OCI-LY7 (cell line): ENCODE data around the gene BTBD9. TPM values are rescaled to one million over a fixed set of nuclear protein-coding genes. Genes with fewer than 3 reads are reported as not detected.

ENCODE experiments used
- BruUV-seq: library from RNA; stranded (reverse); fragments of 400-500 nt; replicated peaks from 2 replicates; lab custom pipeline; 2021; lab: Mats Ljungman, UMichigan
- CTCF ChIA-PET: fragments of 300-600 bp; sonication (Branson Sonifier 250); formaldehyde crosslinking; loops from one replicate; lab custom pipeline; 2022; ENCODE audit warnings: antibody characterized with exemption; ENCODE audit not compliant: unreplicated experiment; lab: Charles Lee
- POLR2A ChIA-PET: fragments of 300-600 bp; sonication (Branson Sonifier 250); formaldehyde crosslinking; loops from one replicate; lab custom pipeline; 2022; ENCODE audit warnings: antibody characterized with exemption; lab: Charles Lee
- DNase-seq: peaks from one replicate; pipeline ENCODE4 v3.0.0-alpha.2; 2015; ENCODE audit warnings: low spot score
- H2AFZ ChIP-seq: fragments of 200-600 bp; sonication (generic), shearing (Covaris generic); 2 replicates; pipeline ENCODE4 v1.6.1; 2014; ENCODE audit warnings: mild to moderate bottlenecking, antibody characterized with exemption, low read length, moderate library complexity
- H3K27ac ChIP-seq: fragments of 200-600 bp; sonication (generic); 2 replicates; pipeline ENCODE4 v1.5.1; 2014; ENCODE audit warnings: mixed run types, low read depth, mild to moderate bottlenecking, moderate library complexity, low read length, inconsistent platforms; ENCODE audit not compliant: poor library complexity, severe bottlenecking
- H3K36me3 ChIP-seq: fragments of 200-600 bp; sonication (generic); 2 replicates; pipeline ENCODE4 v1.6.1; 2014; ENCODE audit warnings: mild to moderate bottlenecking, antibody characterized with exemption, low read length, moderate library complexity, mixed read lengths; ENCODE audit not compliant: insufficient read depth
- H3K4me1 ChIP-seq: fragments of 200-600 bp; sonication (generic); 2 replicates; pipeline ENCODE4 v1.5.1; 2014; ENCODE audit warnings: mild to moderate bottlenecking, low read length; ENCODE audit not compliant: insufficient read depth, poor library complexity, severe bottlenecking
- H3K4me2 ChIP-seq: fragments of 200-600 bp; sonication (generic); 2 replicates; pipeline ENCODE4 v1.6.1; 2014; ENCODE audit warnings: mild to moderate bottlenecking, low read length
- H3K4me3 ChIP-seq: fragments of 200-600 bp; sonication (generic); 2 replicates; pipeline ENCODE4 v1.5.1; 2014; ENCODE audit warnings: mild to moderate bottlenecking, low read depth, low read length; ENCODE audit not compliant: poor library complexity, severe bottlenecking
- H3K79me2 ChIP-seq: fragments of 200-600 bp; sonication (generic); 2 replicates; pipeline ENCODE4 v1.6.1; 2016; ENCODE audit warnings: low read depth, mild to moderate bottlenecking, low read length, moderate library complexity, mixed read lengths; ENCODE audit not compliant: insufficient read depth
- H3K9me2 ChIP-seq: fragments of 200-600 bp; sonication (generic); 2 replicates; pipeline ENCODE4 v1.6.1; 2016; ENCODE audit warnings: mild to moderate bottlenecking, low read length, mixed read lengths; ENCODE audit not compliant: insufficient read depth
- H3K9me3 ChIP-seq: fragments of 200-600 bp; sonication (generic); 2 replicates; pipeline ENCODE4 v1.6.1; 2014; ENCODE audit warnings: mild to moderate bottlenecking, mixed run types, low read length, mixed read lengths
- H4K20me1 ChIP-seq: fragments of 200-600 bp; sonication (generic); 2 replicates; pipeline ENCODE4 v1.6.1; 2014; ENCODE audit warnings: mild to moderate bottlenecking, antibody characterized with exemption, low read length, moderate library complexity, mixed read lengths; ENCODE audit not compliant: insufficient read depth
- EZH2phosphoT487 ChIP-seq: fragments of 200-600 bp; sonication (generic); IDR thresholded peaks from 2 replicates; pipeline ENCODE4 v1.6.1; 2018; ENCODE audit warnings: low read depth, borderline replicate concordance, mild to moderate bottlenecking, mixed run types, antibody characterized with exemption, low read length, moderate library complexity, mixed read lengths
- intact Hi-C: fragments of 100-400 bp; cut with micrococcal nuclease; formaldehyde crosslinking; loops from one replicate; pipeline ENCODE4 v1.10.0; 2022; ENCODE audit not compliant: unreplicated experiment
- total RNA-seq, 2 experiments: library from RNA; depleted of rRNA in 1 of 2; stranded (reverse); fragments of >200 nt in 1 of 2; shearing (Covaris generic) in 1 of 2; gene quantifications; 2 replicates each; pipeline ENCODE4 v1.2.3, GENCODE V29; 2014 to 2022
- TF ChIP-seq, protein P1 (sequence below): fragments of 200-600 bp; sonication (generic); conservative IDR thresholded peaks from 2 replicates; pipeline ENCODE4 v1.5.1; 2014; ENCODE audit warnings: mild to moderate bottlenecking, antibody characterized with exemption, low read length, moderate library complexity, mixed read lengths

BTBD9 gene
- total RNA-seq, 2 experiments from 2014 or later, result 5.9 to 7.3 TPM

DNA sequence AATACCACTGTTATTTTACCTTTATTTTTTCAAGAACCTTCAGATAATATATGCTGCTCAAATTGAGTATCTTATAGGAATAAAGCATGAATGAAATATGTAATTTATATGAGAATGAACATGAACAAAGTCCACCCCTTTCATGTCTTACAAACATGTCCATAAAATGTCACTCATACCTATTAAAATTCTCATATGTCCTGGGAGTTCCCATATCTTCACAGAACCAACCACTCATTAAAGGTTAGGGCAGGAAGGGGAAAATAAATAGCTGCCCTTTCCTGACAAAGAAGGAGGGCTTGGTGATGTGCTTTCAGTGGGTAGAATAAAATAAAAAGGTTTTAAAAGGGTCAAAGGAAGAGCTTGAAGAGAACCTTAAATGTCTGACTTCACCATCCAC lies 125.3 kb downstream of the BTBD9 start:
- H3K9me3 ChIP-seq, result no peaks in the 10 kb centered on the region
- ChIA-PET CTCF (no interaction called here), POLR2A (interaction anchor here (0.9 kb wide), 1 partner anchor 118 kb away, joined by 3 read pairs; no protein-coding TSS in a partner anchor)
- H3K4me1 ChIP-seq, result no peaks in the 10 kb centered on the region
- no peak overlapping the region for H3K4me3 ChIP-seq
- DNase-seq, result no peak
- no peak overlapping the region for H3K27ac ChIP-seq
- H2AFZ ChIP-seq, result no peak overlapping the region
- TF ChIP-seq EZH2phosphoT487, result no peak
- TF ChIP-seq, protein P1, sequence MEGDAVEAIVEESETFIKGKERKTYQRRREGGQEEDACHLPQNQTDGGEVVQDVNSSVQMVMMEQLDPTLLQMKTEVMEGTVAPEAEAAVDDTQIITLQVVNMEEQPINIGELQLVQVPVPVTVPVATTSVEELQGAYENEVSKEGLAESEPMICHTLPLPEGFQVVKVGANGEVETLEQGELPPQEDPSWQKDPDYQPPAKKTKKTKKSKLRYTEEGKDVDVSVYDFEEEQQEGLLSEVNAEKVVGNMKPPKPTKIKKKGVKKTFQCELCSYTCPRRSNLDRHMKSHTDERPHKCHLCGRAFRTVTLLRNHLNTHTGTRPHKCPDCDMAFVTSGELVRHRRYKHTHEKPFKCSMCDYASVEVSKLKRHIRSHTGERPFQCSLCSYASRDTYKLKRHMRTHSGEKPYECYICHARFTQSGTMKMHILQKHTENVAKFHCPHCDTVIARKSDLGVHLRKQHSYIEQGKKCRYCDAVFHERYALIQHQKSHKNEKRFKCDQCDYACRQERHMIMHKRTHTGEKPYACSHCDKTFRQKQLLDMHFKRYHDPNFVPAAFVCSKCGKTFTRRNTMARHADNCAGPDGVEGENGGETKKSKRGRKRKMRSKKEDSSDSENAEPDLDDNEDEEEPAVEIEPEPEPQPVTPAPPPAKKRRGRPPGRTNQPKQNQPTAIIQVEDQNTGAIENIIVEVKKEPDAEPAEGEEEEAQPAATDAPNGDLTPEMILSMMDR, result no peak
- no peaks in the 10 kb centered on the region for H3K36me3 ChIP-seq
- no peaks in the 10 kb centered on the region for H3K79me2 ChIP-seq
- no TSS peak for BruUV-seq
- H4K20me1 ChIP-seq, result no peaks in the 10 kb centered on the region; the same call in 1 of the 2 replicates
- H3K9me2 ChIP-seq, result no peaks in the 10 kb centered on the region
- no peak overlapping the region for H3K4me2 ChIP-seq
- intact Hi-C loops, result no loop called here

DNA sequence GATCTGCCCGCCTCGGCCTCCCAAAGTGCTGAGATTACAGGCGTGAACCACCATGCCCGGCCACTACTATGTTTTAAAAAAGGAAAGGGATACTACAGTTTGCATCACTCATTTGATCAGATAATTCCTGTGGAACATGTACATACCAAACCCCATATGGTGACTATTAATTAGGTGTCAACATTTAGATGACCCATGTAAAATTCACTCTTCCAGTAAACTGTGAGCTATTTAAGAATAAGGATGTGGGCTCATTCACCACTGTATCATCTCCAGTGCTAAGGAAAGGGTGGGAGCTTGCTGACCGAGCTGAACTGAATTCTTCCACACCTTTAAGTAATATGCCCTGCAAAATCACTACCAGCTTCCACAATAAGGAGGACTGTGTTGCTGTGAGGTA lies 127.5 kb downstream of the BTBD9 start:
- intact Hi-C loops, result no loop called here
- ChIA-PET POLR2A (interaction anchor here (0.5 to 0.9 kb wide), 2 partner anchors 30 to 58 kb away, joined by 3 to 4 read pairs; no protein-coding TSS in a partner anchor), CTCF (no interaction called here)
- H3K9me2 ChIP-seq, result no peaks in the 10 kb centered on the region
- H3K4me2 ChIP-seq, result no peak overlapping the region
- H4K20me1 ChIP-seq, result no peaks in the 10 kb centered on the region; the same call in 1 of the 2 replicates
- no peak overlapping the region for H2AFZ ChIP-seq
- TF ChIP-seq EZH2phosphoT487, result no peak
- TF ChIP-seq, protein P1, result no peak
- BruUV-seq, result no TSS peak
- no peaks in the 10 kb centered on the region for H3K79me2 ChIP-seq
- H3K4me1 ChIP-seq, result no peaks in the 10 kb centered on the region
- H3K4me3 ChIP-seq, result no peak overlapping the region
- DNase-seq, result no peak
- no peaks in the 10 kb centered on the region for H3K9me3 ChIP-seq
- no peaks in the 10 kb centered on the region for H3K36me3 ChIP-seq
- no peak overlapping the region for H3K27ac ChIP-seq

DNA sequence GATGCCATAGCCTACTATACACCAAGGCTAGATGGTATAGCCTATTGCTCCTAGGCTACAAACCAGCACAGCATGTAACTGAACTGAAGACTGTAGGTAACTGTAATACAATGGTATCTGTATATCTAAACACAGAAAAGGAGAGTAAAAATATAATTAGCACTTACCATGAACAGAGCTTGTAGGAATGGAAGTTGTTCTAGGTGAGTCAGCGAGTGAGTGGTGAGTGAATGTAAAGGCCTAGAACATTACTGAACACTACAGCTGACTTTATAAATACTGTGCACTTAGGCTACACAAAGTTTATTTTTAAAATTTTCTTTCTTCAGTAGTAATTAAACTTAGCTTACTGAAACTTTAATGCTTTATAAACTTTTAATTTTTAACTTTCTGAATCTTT lies 129.5 kb downstream of the BTBD9 start:
- Histone ChIP-seq H3K9me3 (no peaks in the 10 kb centered on the region), H3K4me2 (no peak overlapping the region), H3K4me3 (no peak overlapping the region), H3K79me2 (no peaks in the 10 kb centered on the region), H4K20me1 (no peaks in the 10 kb centered on the region; the same call in 1 of the 2 replicates), H3K4me1 (no peaks in the 10 kb centered on the region), H3K36me3 (no peaks in the 10 kb centered on the region), H3K9me2 (no peaks in the 10 kb centered on the region), H2AFZ (no peak overlapping the region), H3K27ac (no peak overlapping the region)
- TF ChIP-seq EZH2phosphoT487, result no peak
- TF ChIP-seq, protein P1, result no peak
- no TSS peak for BruUV-seq
- POLR2A ChIA-PET, result interaction anchor here (0.6 to 1.9 kb wide), 2 partner anchors 9 to 339 kb away, joined by 6 to 7 read pairs; no protein-coding TSS in a partner anchor
- no peak for DNase-seq
- intact Hi-C loops, result no loop called here
- CTCF ChIA-PET, result no interaction called here
